GM12874 (cell line): Measurements from ENCODE around the gene ADCK1.

Source experiments
- CTCF ChIP-seq: IDR thresholded peaks from 2 replicates; pipeline ENCODE4 v1.5.1; 2011; ENCODE audit warnings: low read depth, mild to moderate bottlenecking, control low read depth, low read length, moderate library complexity; ENCODE audit not compliant: insufficient read depth

ADCK1 gene

GRCh38 chr14:77950371-77951063 is 150.6 kb downstream of the ADCK1 start:
- TF ChIP-seq CTCF = no peak

- no peak for TF ChIP-seq CTCF
Observed at GRCh38 chr14:77955816-77956484, 156.0 kb downstream of the ADCK1 start.

- no peak for TF ChIP-seq CTCF
Observed at GRCh38 chr14:77961847-77962580, 162.1 kb downstream of the ADCK1 start.

DNA sequence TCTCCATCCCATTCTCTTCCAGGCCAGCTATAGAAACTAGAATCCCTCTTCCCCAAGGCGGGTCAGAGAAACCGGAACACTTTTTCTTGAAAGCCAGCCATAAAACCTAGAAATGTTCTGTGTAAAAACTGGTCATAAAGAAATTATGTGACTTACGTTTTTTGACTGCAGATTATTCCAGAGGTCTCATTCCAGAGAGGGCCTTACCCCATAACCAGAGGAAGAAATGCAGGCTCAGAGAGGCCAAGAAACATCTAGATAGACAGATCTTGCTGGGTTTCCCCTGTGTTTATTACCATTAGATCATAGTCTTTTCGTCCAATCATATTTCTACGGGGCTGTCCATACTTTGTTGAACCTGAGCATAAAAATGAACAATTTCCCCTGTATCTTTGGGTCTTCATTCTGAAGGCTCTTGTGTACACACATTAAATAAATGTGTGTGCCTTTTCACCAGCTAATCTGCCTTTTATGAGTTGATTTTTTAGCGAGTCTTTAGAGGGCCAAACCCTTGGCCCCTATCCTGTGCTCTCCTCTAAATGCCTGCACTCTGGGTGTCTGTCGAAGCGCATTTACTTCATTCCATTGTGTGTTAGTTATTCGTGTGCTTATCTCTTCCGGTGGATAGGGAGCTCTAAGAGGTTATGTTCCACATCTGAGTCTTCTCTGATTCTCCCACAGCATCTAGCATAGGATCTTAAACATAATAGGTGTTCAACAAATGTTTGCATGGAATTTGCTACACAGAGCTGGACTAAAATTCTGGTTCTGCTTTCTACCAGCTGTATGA is 163.0 kb downstream of the ADCK1 start:
- no peak for TF ChIP-seq CTCF

DNA sequence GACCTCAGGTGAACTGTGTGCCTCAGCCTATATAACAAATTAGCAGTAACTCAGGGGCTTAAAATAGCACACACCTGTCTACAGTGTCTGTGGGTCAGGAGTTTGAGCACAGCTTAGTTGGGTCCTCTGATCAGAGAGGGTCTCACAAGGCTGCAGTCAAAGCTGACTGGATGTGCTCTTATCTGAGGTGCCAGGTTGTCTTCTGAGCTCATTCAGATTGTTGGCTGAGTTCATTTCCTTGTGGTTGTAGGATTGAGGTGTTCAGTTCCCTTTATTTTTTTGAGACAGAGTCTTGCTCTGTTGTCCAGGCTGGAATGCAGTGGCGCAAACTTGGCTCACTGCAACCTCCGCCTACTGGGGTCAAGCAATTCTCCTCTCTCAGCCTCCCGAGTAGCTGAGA is 164.7 kb downstream of the ADCK1 start:
- TF ChIP-seq CTCF = no peak

DNA sequence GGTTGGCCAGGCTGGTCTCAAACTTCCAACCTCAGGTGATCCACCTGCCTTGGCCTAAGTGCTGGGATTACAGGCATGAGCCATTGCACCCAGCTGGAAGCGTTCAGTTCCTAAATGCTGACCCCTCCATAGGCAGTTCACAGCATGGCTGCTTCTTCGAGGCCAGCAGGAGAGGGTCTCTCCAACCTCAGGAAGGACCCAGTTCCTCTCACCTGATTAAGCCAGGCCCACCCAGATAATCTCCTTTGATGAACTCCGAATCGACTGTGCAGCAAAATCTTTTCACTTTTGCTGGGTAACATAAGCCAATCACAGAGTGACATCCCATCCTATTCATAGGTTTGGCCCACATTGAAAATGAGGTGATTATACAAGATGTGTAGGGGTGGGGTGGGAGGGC is 165.1 kb downstream of the ADCK1 start:
- TF ChIP-seq CTCF = no peak
